ENCODE results near the gene GLYR1. TPM values are rescaled to one million over a fixed set of nuclear protein-coding genes. Genes with fewer than 3 reads are reported as not detected.

The GLYR1 gene
- polyA plus RNA-seq, 1 donor from 2014 or later: 78.6 TPM

- no peaks in the 10 kb centered on the region for H3K36me3 ChIP-seq (ENCODE audit: insufficient read depth, low read length)
- H2AFZ ChIP-seq (ENCODE audit: low read depth, low read length): no peak overlapping the region
- no peak for TF ChIP-seq RAD21 (conservative IDR thresholded peaks at IDR 0.05)
- TF ChIP-seq POLR2AphosphoS5 (IDR thresholded peaks at IDR 0.05): no peak
- TF ChIP-seq EZH2 (IDR thresholded peaks at IDR 0.05; ENCODE audit: borderline replicate concordance, insufficient read depth, low read length, poor library complexity, severe bottlenecking): no peak
- TF ChIP-seq EP300 (conservative IDR thresholded peaks at IDR 0.05; ENCODE audit: poor library complexity, severe bottlenecking): no peak
- no peak overlapping the region for H3K4me2 ChIP-seq (ENCODE audit: low read length)
- no peaks in the 10 kb centered on the region for H3K27me3 ChIP-seq (ENCODE audit: insufficient read depth, low read depth, low read length)
- H3K9ac ChIP-seq (ENCODE audit: low read length): no peak overlapping the region
- H3K4me3 ChIP-seq (ENCODE audit: low read length): no peak overlapping the region
- H3K9me2 ChIP-seq (ENCODE audit: insufficient read depth, low read length): no peaks in the 10 kb centered on the region
- H3K79me2 ChIP-seq (replicated peaks; ENCODE audit: insufficient read depth, low read length): no peaks in the 10 kb centered on the region
- H3F3A ChIP-seq (ENCODE audit: insufficient read depth, low read length, poor library complexity, severe bottlenecking): no peaks in the 10 kb centered on the region
- no peaks in the 10 kb centered on the region for H4K20me1 ChIP-seq (ENCODE audit: insufficient read depth)
- H3K9me3 ChIP-seq (ENCODE audit: low read length): no peaks in the 10 kb centered on the region
- no peak overlapping the region for H3K27ac ChIP-seq (ENCODE audit: low read length)
These were observed 46.2 kb upstream of the GLYR1 start for GRCh38 chr16:4893103-4893862.

GRCh38 chr16:4892361-4893102, 45.4 kb upstream of the GLYR1 start:
- no peaks in the 10 kb centered on the region for H3K9me3 ChIP-seq (ENCODE audit: low read length)
- no peaks in the 10 kb centered on the region for H3K27me3 ChIP-seq (ENCODE audit: insufficient read depth, low read depth, low read length)
- H3F3A ChIP-seq (ENCODE audit: insufficient read depth, low read length, poor library complexity, severe bottlenecking): no peaks in the 10 kb centered on the region
- H3K4me2 ChIP-seq (ENCODE audit: low read length): no peak overlapping the region
- no peak overlapping the region for H3K9ac ChIP-seq (ENCODE audit: low read length)
- no peak overlapping the region for H3K27ac ChIP-seq (ENCODE audit: low read length)
- no peak overlapping the region for H2AFZ ChIP-seq (ENCODE audit: low read depth, low read length)
- no peaks in the 10 kb centered on the region for H3K9me2 ChIP-seq (ENCODE audit: insufficient read depth, low read length)
- H3K36me3 ChIP-seq (ENCODE audit: insufficient read depth, low read length): no peaks in the 10 kb centered on the region
- H4K20me1 ChIP-seq (ENCODE audit: insufficient read depth): no peaks in the 10 kb centered on the region
- H3K4me3 ChIP-seq (ENCODE audit: low read length): no peak overlapping the region
- H3K79me2 ChIP-seq (replicated peaks; ENCODE audit: insufficient read depth, low read length): no peaks in the 10 kb centered on the region
- TF ChIP-seq SMC3 (conservative IDR thresholded peaks at IDR 0.05; ENCODE audit: poor library complexity) (no peak), EZH2 (IDR thresholded peaks at IDR 0.05; ENCODE audit: borderline replicate concordance, insufficient read depth, low read length, poor library complexity, severe bottlenecking) (no peak), EP300 (conservative IDR thresholded peaks at IDR 0.05; ENCODE audit: poor library complexity, severe bottlenecking) (no peak), CTCF (IDR thresholded peaks at IDR 0.05; ENCODE audit: poor library complexity, severe bottlenecking) (no peak)

- TF ChIP-seq SMC3 (conservative IDR thresholded peaks at IDR 0.05; ENCODE audit: poor library complexity): no peak
- TF ChIP-seq CTCF (IDR thresholded peaks at IDR 0.05; ENCODE audit: poor library complexity, severe bottlenecking): no peak
- TF ChIP-seq EZH2 (IDR thresholded peaks at IDR 0.05; ENCODE audit: borderline replicate concordance, insufficient read depth, low read length, poor library complexity, severe bottlenecking): no peak
- TF ChIP-seq REST (IDR thresholded peaks at IDR 0.05; ENCODE audit: borderline replicate concordance): no peak
- no peak for TF ChIP-seq RAD21 (conservative IDR thresholded peaks at IDR 0.05)
- TF ChIP-seq TAF1 (IDR thresholded peaks at IDR 0.05; ENCODE audit: low read depth): no peak
- TF ChIP-seq POLR2AphosphoS5 (IDR thresholded peaks at IDR 0.05): no peak
- TF ChIP-seq MXI1 (conservative IDR thresholded peaks at IDR 0.05; ENCODE audit: poor library complexity, severe bottlenecking): no peak
- TF ChIP-seq EP300 (conservative IDR thresholded peaks at IDR 0.05; ENCODE audit: poor library complexity, severe bottlenecking): no peak
These were observed 44.8 kb upstream of the GLYR1 start for GRCh38 chr16:4891886-4892216.

More at GRCh38 chr16:4891886-4892216, 44.8 kb upstream of the GLYR1 start:
- H2AFZ ChIP-seq (ENCODE audit: low read depth, low read length): no peak overlapping the region
- no peaks in the 10 kb centered on the region for H4K20me1 ChIP-seq (ENCODE audit: insufficient read depth)
- H3K4me2 ChIP-seq (ENCODE audit: low read length): no peak overlapping the region
- H3K36me3 ChIP-seq (ENCODE audit: insufficient read depth, low read length): no peaks in the 10 kb centered on the region
- H3F3A ChIP-seq (ENCODE audit: insufficient read depth, low read length, poor library complexity, severe bottlenecking): no peaks in the 10 kb centered on the region
- no peaks in the 10 kb centered on the region for H3K9me3 ChIP-seq (ENCODE audit: low read length)
- no peak overlapping the region for H3K27ac ChIP-seq (ENCODE audit: low read length)
- no peaks in the 10 kb centered on the region for H3K9me2 ChIP-seq (ENCODE audit: insufficient read depth, low read length)
- no peak overlapping the region for H3K4me3 ChIP-seq (ENCODE audit: low read length)
- no peak overlapping the region for H3K9ac ChIP-seq (ENCODE audit: low read length)
- H3K27me3 ChIP-seq (ENCODE audit: insufficient read depth, low read depth, low read length): no peaks in the 10 kb centered on the region
- H3K79me2 ChIP-seq (replicated peaks; ENCODE audit: insufficient read depth, low read length): no peaks in the 10 kb centered on the region

All from neural cell (in vitro differentiated cells).